ENCODE measurements around the gene CST9. TPM values are rescaled to one million over a fixed set of nuclear protein-coding genes. Genes with fewer than 3 reads are reported as not detected.

CST9 gene
- total RNA-seq, 1 experiment from 2014 or later = not detected

DNA sequence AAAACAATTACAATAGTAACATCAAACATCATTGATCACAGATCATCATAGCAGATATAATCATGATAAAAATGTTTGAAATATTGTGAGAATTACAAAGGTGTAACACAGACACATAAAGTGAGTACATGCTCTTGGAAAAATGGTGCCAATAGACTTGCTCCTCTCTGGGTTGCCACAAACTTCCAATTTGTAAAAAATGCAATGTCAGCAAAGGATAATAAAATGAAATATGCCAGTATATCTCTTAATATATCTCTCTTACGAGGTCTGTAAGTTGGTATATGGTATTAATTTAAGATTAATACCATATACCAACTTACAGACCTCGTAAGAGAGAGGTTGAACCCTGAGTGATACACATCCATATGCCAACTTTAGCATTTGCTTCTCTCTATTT lies 45.4 kb upstream of the CST9 start:
- no CpG with 5 or more reads among the region's 2 CpGs for WGBS (ENCODE audit: extremely low coverage, insufficient read length, low lambda C conversion rate)
- Histone ChIP-seq H2AFZ (ENCODE audit: low read length) (no peak overlapping the region), H3K79me2 (ENCODE audit: insufficient read depth, low read length) (no peaks in the 10 kb centered on the region), H3K27me3 (ENCODE audit: insufficient read depth, low read length) (no peaks in the 10 kb centered on the region), H3K4me2 (ENCODE audit: insufficient read depth, insufficient read length, low read length) (no peak overlapping the region), H3K9me3 (ENCODE audit: control insufficient read depth, low read depth, low read length) (no peaks in the 10 kb centered on the region), H3K27ac (ENCODE audit: insufficient read length, low read depth, low read length) (no peak overlapping the region), H2BK20ac (ENCODE audit: low read depth, low read length, poor library complexity, severe bottlenecking) (no peak overlapping the region), H3K23ac (ENCODE audit: insufficient read length, low read depth, low read length) (no peak overlapping the region), H4K20me1 (ENCODE audit: control insufficient read depth, insufficient read depth, insufficient read length) (no peaks in the 10 kb centered on the region), H3K9ac (ENCODE audit: extremely low read depth, insufficient read length, low read length) (no peak overlapping the region), H3K18ac (ENCODE audit: insufficient read length, low read depth, low read length) (no peak overlapping the region), H2AK5ac (ENCODE audit: insufficient read length, low read length) (no peak overlapping the region), H2BK12ac (ENCODE audit: insufficient read length, low read depth, low read length) (no peak overlapping the region), H3K56ac (ENCODE audit: insufficient read length, low read depth, low read length) (no peak overlapping the region), H3K23me2 (ENCODE audit: insufficient read length, low read depth, low read length, poor library complexity, severe bottlenecking) (no peaks in the 10 kb centered on the region), H4K91ac (ENCODE audit: insufficient read length, low read depth, low read length) (no peak overlapping the region), H3T11ph (ENCODE audit: low read length) (no peak overlapping the region), H3K4me1 (ENCODE audit: insufficient read depth, low read length) (no peaks in the 10 kb centered on the region), H3K4ac (ENCODE audit: low read depth, low read length) (no peak overlapping the region), H2BK15ac (ENCODE audit: low read depth, low read length) (no peak overlapping the region), H3K14ac (ENCODE audit: insufficient read depth, low read length) (no peak overlapping the region), H4K8ac (replicated peaks; ENCODE audit: insufficient read length, low read depth, low read length) (no peak overlapping the region), H3K79me1 (ENCODE audit: insufficient read depth, low read depth, low read length, poor library complexity, severe bottlenecking) (no peaks in the 10 kb centered on the region), H4K5ac (ENCODE audit: insufficient read length, low read depth, low read length) (no peak overlapping the region), H2BK5ac (ENCODE audit: insufficient read length, low read length) (no peak overlapping the region), H2BK120ac (ENCODE audit: low read depth, low read length, poor library complexity, severe bottlenecking) (no peak overlapping the region)
- Mint-ChIP-seq H3K27me3 (ENCODE audit: low read depth) (peaks cover 1% of the 10 kb centered on the region; the same call in 1 of the 2 replicates), H3K4me3 (no peak overlapping the region), H3K4me1 (peaks cover 0 to 12% of the 10 kb centered on the region in 2 experiments; a peak in 3 of 4 replicates), H3K9me3 (no peaks in the 10 kb centered on the region), H3K36me3 (ENCODE audit: insufficient read depth in 1 of 3, low read depth in 3 of 3) (no peaks in the 10 kb centered on the region), H3K27ac (no peak overlapping the region)
- DNase-seq = no peak
- TF ChIP-seq, protein P1, sequence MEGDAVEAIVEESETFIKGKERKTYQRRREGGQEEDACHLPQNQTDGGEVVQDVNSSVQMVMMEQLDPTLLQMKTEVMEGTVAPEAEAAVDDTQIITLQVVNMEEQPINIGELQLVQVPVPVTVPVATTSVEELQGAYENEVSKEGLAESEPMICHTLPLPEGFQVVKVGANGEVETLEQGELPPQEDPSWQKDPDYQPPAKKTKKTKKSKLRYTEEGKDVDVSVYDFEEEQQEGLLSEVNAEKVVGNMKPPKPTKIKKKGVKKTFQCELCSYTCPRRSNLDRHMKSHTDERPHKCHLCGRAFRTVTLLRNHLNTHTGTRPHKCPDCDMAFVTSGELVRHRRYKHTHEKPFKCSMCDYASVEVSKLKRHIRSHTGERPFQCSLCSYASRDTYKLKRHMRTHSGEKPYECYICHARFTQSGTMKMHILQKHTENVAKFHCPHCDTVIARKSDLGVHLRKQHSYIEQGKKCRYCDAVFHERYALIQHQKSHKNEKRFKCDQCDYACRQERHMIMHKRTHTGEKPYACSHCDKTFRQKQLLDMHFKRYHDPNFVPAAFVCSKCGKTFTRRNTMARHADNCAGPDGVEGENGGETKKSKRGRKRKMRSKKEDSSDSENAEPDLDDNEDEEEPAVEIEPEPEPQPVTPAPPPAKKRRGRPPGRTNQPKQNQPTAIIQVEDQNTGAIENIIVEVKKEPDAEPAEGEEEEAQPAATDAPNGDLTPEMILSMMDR (conservative IDR thresholded peaks at IDR 0.05) = no peak
